Type B pancreatic cell (in vitro differentiated cells): Measurements from ENCODE around the gene GAB2. TPM values are rescaled to one million over a fixed set of nuclear protein-coding genes. Genes with fewer than 3 reads are reported as not detected.

ENCODE experiments used
- DNase-seq: peaks from one replicate; pipeline ENCODE4 v3.0.0; 2021; ENCODE audit warnings: mixed read lengths; ENCODE audit not compliant: unreplicated experiment; ENCODE audit errors: extremely low spot score
- H3K27ac Mint-ChIP-seq: 2 replicates; pipeline ENCODE4 v1.8.0; 2021; ENCODE audit warnings: mild to moderate bottlenecking, mixed read lengths
- H3K27me3 Mint-ChIP-seq: 2 replicates; pipeline ENCODE4 v1.8.0; 2021; ENCODE audit warnings: mixed read lengths
- H3K36me3 Mint-ChIP-seq: 2 replicates; pipeline ENCODE4 v1.8.0; 2021; ENCODE audit warnings: mixed read lengths
- H3K4me1 Mint-ChIP-seq: one replicate; pipeline ENCODE4 v1.8.0; 2021; ENCODE audit warnings: mixed read lengths; ENCODE audit not compliant: unreplicated experiment
- H3K4me3 Mint-ChIP-seq: 2 replicates; pipeline ENCODE4 v1.8.0; 2021; ENCODE audit warnings: mild to moderate bottlenecking, mixed read lengths
- H3K9me3 Mint-ChIP-seq: 2 replicates; pipeline ENCODE4 v1.8.0; 2021; ENCODE audit warnings: mixed read lengths
- CTCF ChIP-seq: fragments of 200-600 bp; sonication (generic); conservative IDR thresholded peaks from 2 replicates; pipeline ENCODE4 v1.5.0; 2021; ENCODE audit warnings: antibody characterized with exemption, mild to moderate bottlenecking
- total RNA-seq: library from RNA; stranded (reverse); gene quantifications from 2 replicates; pipeline ENCODE4 v1.2.1, GENCODE V29; 2021; ENCODE audit warnings: low replicate concordance

The GAB2 gene
- total RNA-seq, 1 donor from 2014 or later: 23.3 TPM

DNA sequence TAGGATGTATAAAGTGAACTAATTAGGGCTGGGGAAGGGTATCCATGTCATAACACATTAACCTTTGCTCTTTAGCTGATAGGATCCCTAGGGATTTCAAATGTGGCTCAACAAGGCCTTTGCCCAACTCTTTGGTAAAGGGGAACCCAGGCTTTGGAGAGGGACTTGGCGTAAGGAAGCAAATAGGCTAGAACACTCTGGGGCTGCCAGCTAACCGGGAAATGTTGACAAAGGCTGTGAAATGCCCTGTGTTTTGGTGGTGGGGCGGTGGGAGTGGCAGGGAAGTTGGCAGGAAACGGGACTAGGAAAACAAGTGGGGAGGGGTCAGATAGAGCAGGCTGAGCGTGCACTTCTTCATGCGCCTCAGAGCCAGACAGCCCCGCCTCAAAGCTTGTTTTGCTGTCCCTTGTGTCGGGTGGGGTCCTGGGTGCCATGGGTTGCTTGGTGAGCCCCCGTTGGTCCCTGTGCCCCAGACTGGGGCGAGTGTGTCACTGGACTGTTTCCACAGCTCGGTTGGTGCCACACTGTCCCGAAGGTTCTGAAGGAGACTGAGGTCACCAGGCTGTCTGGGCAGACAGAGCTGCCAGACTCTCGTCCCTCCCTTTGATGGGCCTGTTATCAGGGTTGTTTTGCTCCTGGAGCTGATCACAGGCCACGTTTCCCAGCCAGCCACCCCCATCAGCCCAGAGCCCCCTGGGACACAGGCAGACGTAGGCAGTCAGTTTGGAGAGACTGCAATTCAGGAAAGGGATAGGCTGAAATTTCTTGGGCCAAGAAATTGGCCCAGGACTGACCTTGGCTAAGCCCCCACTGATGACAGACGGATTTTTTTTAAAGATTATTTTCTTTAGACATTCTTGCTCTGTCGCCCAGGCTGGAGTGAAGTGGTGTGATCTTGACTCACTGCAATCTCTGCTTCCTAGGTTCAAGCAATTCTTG, 248.8 kb downstream of the GAB2 start:
- Mint-ChIP-seq H3K27ac (peak overlapping the region; percentile 19), H3K36me3 (peaks cover 3% of the 10 kb centered on the region), H3K4me1 (peaks cover 12% of the 10 kb centered on the region), H3K27me3 (no peaks in the 10 kb centered on the region), H3K4me3 (no peak overlapping the region), H3K9me3 (no peaks in the 10 kb centered on the region)
- DNase-seq: no peak
- TF ChIP-seq CTCF: no peak

- no peak for TF ChIP-seq CTCF
- Mint-ChIP-seq H3K9me3 (no peaks in the 10 kb centered on the region), H3K27ac (no peak overlapping the region), H3K36me3 (no peaks in the 10 kb centered on the region), H3K4me3 (no peak overlapping the region), H3K4me1 (peaks cover 12% of the 10 kb centered on the region), H3K27me3 (no peaks in the 10 kb centered on the region)
- no peak for DNase-seq
Measured at GRCh38 chr11:78166855-78167469, 250.7 kb downstream of the GAB2 start.

Other genes starting within 250 kb of the GAB2 start
- gene KCTD21, start 229.2 kb downstream of the GAB2 start, total RNA-seq: 9.7 and 10.7 TPM in 2 replicates
- 8.9 and 9.7 TPM in 2 replicates for gene USP35, start 228.9 kb downstream of the GAB2 start, total RNA-seq
- 20.7 and 27.5 TPM in 2 replicates for gene NARS2, start 157.0 kb upstream of the GAB2 start, total RNA-seq